ENCODE results near the gene RARA.

RARA gene

DNA sequence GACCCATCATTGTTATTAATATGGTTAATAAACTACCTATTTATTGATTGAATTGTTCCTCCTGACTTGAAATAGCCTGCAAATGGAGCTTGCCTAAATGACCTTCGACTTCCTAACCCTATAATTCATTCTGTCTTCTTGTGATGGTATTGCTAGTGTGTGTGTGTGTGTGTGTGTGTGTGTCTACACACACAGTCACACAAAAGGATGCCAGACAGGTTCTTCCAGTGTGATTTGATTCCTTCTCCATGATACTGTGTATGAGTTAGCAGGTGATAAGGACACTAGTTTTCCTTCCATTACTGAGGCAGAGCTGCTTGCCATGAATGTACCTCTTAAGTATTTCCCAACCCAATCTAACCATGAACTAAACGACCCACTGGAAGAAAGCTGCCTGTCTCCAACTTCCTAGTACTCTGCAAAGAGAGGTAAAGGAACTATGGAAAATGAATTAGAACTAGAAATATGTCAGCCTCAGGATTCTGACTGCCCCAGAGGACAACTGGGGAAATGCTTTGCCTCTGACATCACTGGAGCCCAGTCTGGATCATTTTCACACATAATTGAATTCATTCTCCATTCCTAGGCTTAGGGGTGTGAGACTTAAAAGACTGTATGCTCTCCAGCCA lies 24.8 kb upstream of the RARA start:
- H3K4me1 ChIP-seq (ENCODE audit: control insufficient read depth, insufficient read depth, low read length): peaks cover 3% of the 10 kb centered on the region
- no peak overlapping the region for H3K27ac ChIP-seq (ENCODE audit: extremely low read depth, low read depth, low read length)
- ChIA-PET POLR2A (interaction anchor here (0.6 to 5.9 kb wide), 6 partner anchors 33 to 185 kb away, joined by 3 to 33 read pairs (median 3); partner anchors contain the start of gene WIPF2), CTCF (interaction anchor here (0.6 to 6.1 kb wide), 21 partner anchors 9 to 198 kb away, joined by 3 to 40 read pairs (median 3); no protein-coding TSS in a partner anchor)
- no peaks in the 10 kb centered on the region for H3K9me3 ChIP-seq (ENCODE audit: control insufficient read depth, insufficient read depth, low read depth, low read length)
- TF ChIP-seq, protein P1, sequence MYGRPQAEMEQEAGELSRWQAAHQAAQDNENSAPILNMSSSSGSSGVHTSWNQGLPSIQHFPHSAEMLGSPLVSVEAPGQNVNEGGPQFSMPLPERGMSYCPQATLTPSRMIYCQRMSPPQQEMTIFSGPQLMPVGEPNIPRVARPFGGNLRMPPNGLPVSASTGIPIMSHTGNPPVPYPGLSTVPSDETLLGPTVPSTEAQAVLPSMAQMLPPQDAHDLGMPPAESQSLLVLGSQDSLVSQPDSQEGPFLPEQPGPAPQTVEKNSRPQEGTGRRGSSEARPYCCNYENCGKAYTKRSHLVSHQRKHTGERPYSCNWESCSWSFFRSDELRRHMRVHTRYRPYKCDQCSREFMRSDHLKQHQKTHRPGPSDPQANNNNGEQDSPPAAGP (tag by site-specific recombination; IDR thresholded peaks at IDR 0.05): 0 out of 2 replicates have a peak, but pooled peaks have one; percentile 2
- peak; percentile 43; the same call in 1 of the 2 replicates for TF ChIP-seq SP7 (tag by site-specific recombination; IDR thresholded peaks at IDR 0.05)
- peak; percentile 49; the same call in 1 of the 2 replicates for TF ChIP-seq ZBTB17 (tag by site-specific recombination; IDR thresholded peaks at IDR 0.05)
- no peak for TF ChIP-seq ZNF16 (tag by site-specific recombination; IDR thresholded peaks at IDR 0.05; ENCODE audit: low read depth)
- TF ChIP-seq KLF10 (tag by site-specific recombination; IDR thresholded peaks at IDR 0.05): 0 out of 2 replicates have a peak, but pooled peaks have one; percentile 20
- TF ChIP-seq ZNF654 (tag by site-specific recombination; IDR thresholded peaks at IDR 0.05; ENCODE audit: low read depth): no peak
- TF ChIP-seq ZNF121 (tag by site-specific recombination; IDR thresholded peaks at IDR 0.05): no peak
- no peak for TF ChIP-seq PRDM1 (tag by site-specific recombination; IDR thresholded peaks at IDR 0.05)
- TF ChIP-seq, protein P2, sequence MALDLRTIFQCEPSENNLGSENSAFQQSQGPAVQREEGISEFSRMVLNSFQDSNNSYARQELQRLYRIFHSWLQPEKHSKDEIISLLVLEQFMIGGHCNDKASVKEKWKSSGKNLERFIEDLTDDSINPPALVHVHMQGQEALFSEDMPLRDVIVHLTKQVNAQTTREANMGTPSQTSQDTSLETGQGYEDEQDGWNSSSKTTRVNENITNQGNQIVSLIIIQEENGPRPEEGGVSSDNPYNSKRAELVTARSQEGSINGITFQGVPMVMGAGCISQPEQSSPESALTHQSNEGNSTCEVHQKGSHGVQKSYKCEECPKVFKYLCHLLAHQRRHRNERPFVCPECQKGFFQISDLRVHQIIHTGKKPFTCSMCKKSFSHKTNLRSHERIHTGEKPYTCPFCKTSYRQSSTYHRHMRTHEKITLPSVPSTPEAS (tag by site-specific recombination; IDR thresholded peaks at IDR 0.05): 0 out of 2 replicates have a peak, but pooled peaks have one; percentile 20
- H3K36me3 ChIP-seq (ENCODE audit: control insufficient read depth in 2 of 2, insufficient read depth in 1 of 2, low read length in 2 of 2): peaks cover 13 to 41% of the 10 kb centered on the region in 2 experiments
- H3K4me3 ChIP-seq (ENCODE audit: low read depth, low read length): no peak overlapping the region

DNA sequence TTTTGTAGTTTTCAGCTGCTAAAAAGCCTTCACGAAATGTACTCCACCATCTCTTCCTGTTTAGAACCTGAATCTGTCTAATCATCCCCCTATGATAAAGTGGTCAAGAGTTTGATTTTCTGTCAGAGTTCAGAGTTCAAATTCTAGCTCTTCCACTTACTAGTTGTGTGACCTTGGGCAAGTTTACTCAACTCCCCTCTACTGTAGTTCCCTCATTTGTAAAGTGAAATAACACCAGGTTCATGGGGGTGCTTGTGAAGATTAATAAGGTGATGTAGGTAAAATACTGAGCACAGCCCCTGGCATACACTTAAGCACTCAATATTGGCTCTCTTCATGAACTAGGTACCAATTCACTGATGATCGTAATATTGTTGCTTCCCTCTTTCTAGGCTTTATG lies 22.5 kb upstream of the RARA start:
- ChIA-PET POLR2A (interaction anchor here (5.9 kb wide), 1 partner anchor 67 kb away, joined by 33 read pairs; the partner anchor contains the start of gene WIPF2), CTCF (interaction anchor here (0.6 to 1.2 kb wide), 5 partner anchors 18 to 247 kb away, joined by 3 to 4 read pairs (median 3); no protein-coding TSS in a partner anchor)
- TF ChIP-seq ZXDB (tag by site-specific recombination; IDR thresholded peaks at IDR 0.05) (no peak), ZNF433 (tag by site-specific recombination; IDR thresholded peaks at IDR 0.05; ENCODE audit: low read depth) (no peak), ZNF621 (tag by site-specific recombination; IDR thresholded peaks at IDR 0.05) (no peak), ZNF169 (tag by site-specific recombination; IDR thresholded peaks at IDR 0.05) (no peak)
- Histone ChIP-seq H3K4me3 (ENCODE audit: low read depth, low read length) (no peak overlapping the region), H3K9me3 (ENCODE audit: control insufficient read depth, insufficient read depth, low read depth, low read length) (no peaks in the 10 kb centered on the region), H3K4me1 (ENCODE audit: control insufficient read depth, insufficient read depth, low read length) (peaks cover 3% of the 10 kb centered on the region), H3K27ac (ENCODE audit: extremely low read depth, low read depth, low read length) (no peak overlapping the region), H3K36me3 (ENCODE audit: control insufficient read depth in 2 of 2, insufficient read depth in 1 of 2, low read length in 2 of 2) (peaks cover 17 to 40% of the 10 kb centered on the region in 2 experiments)

DNA sequence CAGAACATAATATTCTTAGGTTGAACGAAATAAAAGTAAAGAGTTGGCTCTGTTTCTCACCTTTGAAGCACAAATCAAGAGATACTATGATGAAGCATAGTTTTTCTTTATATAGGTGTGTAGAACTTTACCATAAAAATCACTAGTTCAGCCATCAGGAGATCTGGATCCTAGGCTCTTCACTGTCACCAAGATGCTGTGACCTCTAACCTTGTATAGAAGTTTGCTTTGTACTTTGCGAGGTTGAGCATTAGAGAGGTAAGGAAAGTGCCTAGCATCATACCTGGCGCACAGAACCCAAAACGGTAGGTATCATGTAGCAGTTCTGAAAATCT lies 21.9 kb upstream of the RARA start:
- Histone ChIP-seq H3K4me1 (ENCODE audit: control insufficient read depth, insufficient read depth, low read length) (peaks cover 3% of the 10 kb centered on the region), H3K36me3 (ENCODE audit: control insufficient read depth in 2 of 2, insufficient read depth in 1 of 2, low read length in 2 of 2) (peaks cover 23 to 41% of the 10 kb centered on the region in 2 experiments), H3K4me3 (ENCODE audit: low read depth, low read length) (no peak overlapping the region), H3K9me3 (ENCODE audit: control insufficient read depth, insufficient read depth, low read depth, low read length) (no peaks in the 10 kb centered on the region), H3K27ac (ENCODE audit: extremely low read depth, low read depth, low read length) (no peak overlapping the region)
- TF ChIP-seq ZNF19 (tag by site-specific recombination; IDR thresholded peaks at IDR 0.05; ENCODE audit: low read depth) (no peak), ZNF155 (tag by site-specific recombination; IDR thresholded peaks at IDR 0.05) (no peak), GLI4 (tag by site-specific recombination; IDR thresholded peaks at IDR 0.05) (no peak), ZNF596 (tag by site-specific recombination; IDR thresholded peaks at IDR 0.05) (no peak), ZNF24 (tag by site-specific recombination; IDR thresholded peaks at IDR 0.05) (0 out of 2 replicates have a peak, but pooled peaks have one; percentile 17), ZNF335 (tag by site-specific recombination; conservative IDR thresholded peaks at IDR 0.05) (peak; percentile 81; the same call in 1 of the 2 replicates), HOXD13 (CRISPR knock-in tag; IDR thresholded peaks at IDR 0.05; ENCODE audit: borderline replicate concordance) (no peak)
- POLR2A ChIA-PET: interaction anchor here (1.3 kb wide), 1 partner anchor 96 kb away, joined by 6 read pairs; no protein-coding TSS in a partner anchor
- CTCF ChIA-PET: interaction anchor here (1.2 kb wide), 1 partner anchor 17 kb away, joined by 3 read pairs; no protein-coding TSS in a partner anchor
